Dendritic cell treated with granulocyte-macrophage colony-stimulating factor and Interleukin-4, amounts not matched to agents 40 ng/mL and 50 ng/mL, for 4 days (primary cell): ENCODE data around the gene HSPA12A.
A peak's percentile ranks its signal among the peaks of the same experiment; 100 is the strongest.

Source experiments
- H3K27ac Mint-ChIP-seq: one replicate; pipeline ENCODE4 v1.8.0; 2022; ENCODE audit warnings: mild to moderate bottlenecking, mixed read lengths
- H3K27me3 Mint-ChIP-seq: one replicate; pipeline ENCODE4 v1.8.0; 2022; ENCODE audit warnings: mild to moderate bottlenecking, mixed read lengths
- H3K36me3 Mint-ChIP-seq: one replicate; pipeline ENCODE4 v1.8.0; 2022; ENCODE audit warnings: low read depth, mixed read lengths
- H3K4me1 Mint-ChIP-seq: one replicate; pipeline ENCODE4 v1.8.0; 2022; ENCODE audit warnings: low read depth, mixed read lengths
- H3K4me3 Mint-ChIP-seq: one replicate; pipeline ENCODE4 v1.8.0; 2022; ENCODE audit warnings: mild to moderate bottlenecking, moderate library complexity, mixed read lengths
- H3K9me3 Mint-ChIP-seq: one replicate; pipeline ENCODE4 v1.8.0; 2022; ENCODE audit warnings: mixed read lengths
- intact Hi-C: fragments of 100-400 bp; cut with micrococcal nuclease; formaldehyde crosslinking; loops from one replicate; pipeline ENCODE4 v1.15.0; 2022

HSPA12A gene

GRCh38 chr10:116742367-116743265 is at the start of gene HSPA12A:
Gene HSPA12A, minus strand, starts transcription at chr10:116742566. Its CDS starts 97 bp downstream, at chr10:116742469.
- peaks cover 12% of the 10 kb centered on the region for H3K4me1 Mint-ChIP-seq

GRCh38 chr10:116791241-116791640 is 48.9 kb upstream of the HSPA12A start:
- no peak overlapping the region for H3K27ac Mint-ChIP-seq
- no peak overlapping the region for H3K4me3 Mint-ChIP-seq
- H3K4me1 Mint-ChIP-seq: no peaks in the 10 kb centered on the region
- intact Hi-C loops: no loop called here
- peaks cover 47% of the 10 kb centered on the region for H3K27me3 Mint-ChIP-seq
- no peaks in the 10 kb centered on the region for H3K36me3 Mint-ChIP-seq
- H3K9me3 Mint-ChIP-seq: no peaks in the 10 kb centered on the region

More at GRCh38 chr10:116742367-116743265, at the start of gene HSPA12A:
- H3K27ac Mint-ChIP-seq: no peak within 1 kb of the TSS
- no peaks in the 10 kb centered on the region for H3K36me3 Mint-ChIP-seq
- H3K4me3 Mint-ChIP-seq: peak within 1 kb of the TSS; percentile 52
- peaks cover 77% of the 10 kb centered on the region for H3K27me3 Mint-ChIP-seq
- H3K9me3 Mint-ChIP-seq: no peaks in the 10 kb centered on the region
- intact Hi-C loops: no loop called here

GRCh38 chr10:116787893-116788665 is 45.7 kb upstream of the HSPA12A start:
- intact Hi-C loops: loop anchor here (1.0 kb wide), 1 partner anchor 106 kb away; no protein-coding TSS in a partner anchor
- Mint-ChIP-seq H3K36me3 (no peaks in the 10 kb centered on the region), H3K9me3 (no peaks in the 10 kb centered on the region), H3K27me3 (peaks cover 41% of the 10 kb centered on the region), H3K4me3 (peak overlapping the region; percentile 30), H3K27ac (no peak overlapping the region), H3K4me1 (no peaks in the 10 kb centered on the region)

GRCh38 chr10:116787053-116787659 is 44.8 kb upstream of the HSPA12A start:
- no peaks in the 10 kb centered on the region for H3K9me3 Mint-ChIP-seq
- H3K36me3 Mint-ChIP-seq: no peaks in the 10 kb centered on the region
- no peak overlapping the region for H3K27ac Mint-ChIP-seq
- peaks cover 37% of the 10 kb centered on the region for H3K27me3 Mint-ChIP-seq
- intact Hi-C loops: no loop called here
- H3K4me3 Mint-ChIP-seq: no peak overlapping the region
- H3K4me1 Mint-ChIP-seq: no peaks in the 10 kb centered on the region

GRCh38 chr10:116785867-116786266 is 43.5 kb upstream of the HSPA12A start:
- no peaks in the 10 kb centered on the region for H3K9me3 Mint-ChIP-seq
- intact Hi-C loops: no loop called here
- H3K27me3 Mint-ChIP-seq: peaks cover 38% of the 10 kb centered on the region
- no peaks in the 10 kb centered on the region for H3K4me1 Mint-ChIP-seq
- no peak overlapping the region for H3K27ac Mint-ChIP-seq
- no peak overlapping the region for H3K4me3 Mint-ChIP-seq
- no peaks in the 10 kb centered on the region for H3K36me3 Mint-ChIP-seq

GRCh38 chr10:116785282-116785681 is 42.9 kb upstream of the HSPA12A start:
- Mint-ChIP-seq H3K27me3 (peaks cover 33% of the 10 kb centered on the region), H3K9me3 (no peaks in the 10 kb centered on the region), H3K4me3 (no peak overlapping the region), H3K36me3 (no peaks in the 10 kb centered on the region), H3K4me1 (no peaks in the 10 kb centered on the region), H3K27ac (no peak overlapping the region)
- intact Hi-C loops: no loop called here

- Mint-ChIP-seq H3K9me3 (no peaks in the 10 kb centered on the region), H3K27ac (no peak overlapping the region), H3K36me3 (no peaks in the 10 kb centered on the region), H3K4me1 (no peaks in the 10 kb centered on the region), H3K27me3 (peaks cover 30% of the 10 kb centered on the region), H3K4me3 (no peak overlapping the region)
- intact Hi-C loops: no loop called here
These were observed 42.3 kb upstream of the HSPA12A start for GRCh38 chr10:116784651-116785050.

- Mint-ChIP-seq H3K4me1 (no peaks in the 10 kb centered on the region), H3K4me3 (no peak overlapping the region), H3K36me3 (no peaks in the 10 kb centered on the region), H3K9me3 (no peaks in the 10 kb centered on the region), H3K27me3 (peaks cover 33% of the 10 kb centered on the region), H3K27ac (no peak overlapping the region)
- intact Hi-C loops: no loop called here
These were observed 41.7 kb upstream of the HSPA12A start for GRCh38 chr10:116784035-116784434.

- H3K9me3 Mint-ChIP-seq: no peaks in the 10 kb centered on the region
- no peak overlapping the region for H3K27ac Mint-ChIP-seq
- H3K27me3 Mint-ChIP-seq: peaks cover 30% of the 10 kb centered on the region
- intact Hi-C loops: no loop called here
- H3K4me1 Mint-ChIP-seq: no peaks in the 10 kb centered on the region
- no peaks in the 10 kb centered on the region for H3K36me3 Mint-ChIP-seq
- no peak overlapping the region for H3K4me3 Mint-ChIP-seq
These were observed 40.8 kb upstream of the HSPA12A start for GRCh38 chr10:116783011-116783655.

- Mint-ChIP-seq H3K4me3 (no peak overlapping the region), H3K27me3 (peaks cover 20% of the 10 kb centered on the region), H3K9me3 (no peaks in the 10 kb centered on the region), H3K4me1 (no peaks in the 10 kb centered on the region), H3K27ac (no peak overlapping the region), H3K36me3 (no peaks in the 10 kb centered on the region)
- intact Hi-C loops: no loop called here
These were observed 39.1 kb upstream of the HSPA12A start for GRCh38 chr10:116781370-116781884.

- Mint-ChIP-seq H3K4me3 (no peak overlapping the region), H3K36me3 (no peaks in the 10 kb centered on the region), H3K27ac (no peak overlapping the region), H3K27me3 (peaks cover 24% of the 10 kb centered on the region), H3K4me1 (no peaks in the 10 kb centered on the region), H3K9me3 (no peaks in the 10 kb centered on the region)
- intact Hi-C loops: no loop called here
These were observed 38.4 kb upstream of the HSPA12A start for GRCh38 chr10:116780691-116781205.

- no peaks in the 10 kb centered on the region for H3K9me3 Mint-ChIP-seq
- H3K36me3 Mint-ChIP-seq: no peaks in the 10 kb centered on the region
- H3K27me3 Mint-ChIP-seq: peaks cover 20% of the 10 kb centered on the region
- no peak overlapping the region for H3K4me3 Mint-ChIP-seq
- intact Hi-C loops: no loop called here
- no peaks in the 10 kb centered on the region for H3K4me1 Mint-ChIP-seq
- no peak overlapping the region for H3K27ac Mint-ChIP-seq
These were observed 36.8 kb upstream of the HSPA12A start for GRCh38 chr10:116779076-116779687.

GRCh38 chr10:116777006-116777405 is 34.6 kb upstream of the HSPA12A start:
- H3K36me3 Mint-ChIP-seq: no peaks in the 10 kb centered on the region
- no peak overlapping the region for H3K27ac Mint-ChIP-seq
- no peaks in the 10 kb centered on the region for H3K9me3 Mint-ChIP-seq
- no peak overlapping the region for H3K4me3 Mint-ChIP-seq
- H3K4me1 Mint-ChIP-seq: no peaks in the 10 kb centered on the region
- peaks cover 17% of the 10 kb centered on the region for H3K27me3 Mint-ChIP-seq
- intact Hi-C loops: no loop called here
